GM12878 (cell line): ENCODE results near the gene UVRAG.

Source experiments
- ATF3 ChIP-seq: IDR thresholded peaks from 2 replicates; pipeline ENCODE4 v1.6.1; 2011; ENCODE audit warnings: low read depth, mild to moderate bottlenecking, low read length, moderate library complexity, borderline replicate concordance; ENCODE audit errors: extremely low read depth
- CTCF ChIP-seq, 3 experiments: IDR thresholded peaks in 2 of 3; conservative IDR thresholded peaks in 1 of 3; 2 replicates each; pipeline ENCODE4 v1.5.1; 2011; ENCODE audit warnings: low read depth in 3 of 3, low read length in 3 of 3, mild to moderate bottlenecking in 3 of 3, control low read depth in 2 of 3, moderate library complexity in 2 of 3, inconsistent platforms in 1 of 3, mixed read lengths in 1 of 3; ENCODE audit not compliant: control insufficient read depth in 2 of 3, insufficient read depth in 1 of 3; ENCODE audit errors: extremely low read depth in 1 of 3
- EP300 ChIP-seq, 2 experiments: fragments of 150-350 bp in 1 of 2; IDR thresholded peaks; 2 replicates each; pipeline ENCODE4 v1.6.1; 2011 to 2012; ENCODE audit warnings: low read depth in 2 of 2, low read length in 2 of 2, borderline replicate concordance in 1 of 2, improper control_type of control experiment in 1 of 2, inconsistent platforms in 1 of 2; ENCODE audit not compliant: control insufficient read depth in 1 of 2
- POLR2A ChIP-seq: IDR thresholded peaks from 2 replicates; pipeline ENCODE4 v1.6.1; 2011; ENCODE audit warnings: low read depth, mild to moderate bottlenecking, low read length
- PRDM15 ChIP-seq: fragments of 450-650 bp; formaldehyde crosslinking; IDR thresholded peaks from 2 replicates; pipeline ENCODE4 v1.4.0; 2020; ENCODE audit warnings: mild to moderate bottlenecking, moderate library complexity
- RCOR1 ChIP-seq: conservative IDR thresholded peaks from 2 replicates; pipeline ENCODE4 v1.6.1; 2012; ENCODE audit warnings: low read depth, low read length, improper control_type of control experiment
- SP1 ChIP-seq: IDR thresholded peaks from one replicate; pipeline ENCODE4 v1.6.1; 2011; ENCODE audit warnings: low read depth, low read length
- USF2 ChIP-seq: IDR thresholded peaks from 2 replicates; pipeline ENCODE4 v1.6.1; 2011; ENCODE audit warnings: low read depth, low read length, improper control_type of control experiment, borderline replicate concordance

GRCh38 chr11:75934851-75935250, 119.8 kb downstream of the UVRAG start:
- TF ChIP-seq SP1 = no peak
- no peak for TF ChIP-seq PRDM15 (CRISPR knock-in tag)
- no peak for TF ChIP-seq CTCF (IDR thresholded peaks at IDR 0.05 in 2 of 3, conservative IDR thresholded peaks at IDR 0.05 in 1 of 3; ENCODE audit: control insufficient read depth in 2 of 3, extremely low read depth in 1 of 3, insufficient read depth in 1 of 3, low read depth in 3 of 3, low read length in 3 of 3)
- no peak for TF ChIP-seq EP300 (IDR thresholded peaks at IDR 0.05; ENCODE audit: borderline replicate concordance in 1 of 2, control insufficient read depth in 1 of 2, low read depth in 2 of 2, low read length in 2 of 2)
- TF ChIP-seq USF2 = no peak
- no peak for TF ChIP-seq ATF3
- no peak for TF ChIP-seq RCOR1
- TF ChIP-seq POLR2A = no peak
